SK-N-SH (cell line): Measurements from ENCODE around the gene COMMD6.

Experiments
- CTCF ChIP-seq: fragments of 200-600 bp; sonication (generic); IDR thresholded peaks from 2 replicates; pipeline ENCODE4 v1.6.1; 2017; ENCODE audit warnings: antibody characterized with exemption, mild to moderate bottlenecking, moderate library complexity
- FOXJ3 ChIP-seq: sonication (generic); formaldehyde crosslinking; IDR thresholded peaks from 2 replicates; pipeline ENCODE4 v1.5.1; 2020; ENCODE audit warnings: mild to moderate bottlenecking, missing genetic modification reagents
- NFIC ChIP-seq: IDR thresholded peaks from 2 replicates; pipeline ENCODE4 v1.4.0; 2012; ENCODE audit warnings: borderline replicate concordance
- SMC3 ChIP-seq: IDR thresholded peaks from 2 replicates; pipeline ENCODE4 v1.6.1; 2012; ENCODE audit warnings: low read depth, low read length, improper control_type of control experiment
- TCF12 ChIP-seq: IDR thresholded peaks from 2 replicates; pipeline ENCODE4 v1.4.0; 2012
- YY1 ChIP-seq: IDR thresholded peaks from 2 replicates; pipeline ENCODE4 v1.4.0; 2012; ENCODE audit warnings: low read depth, mild to moderate bottlenecking
- TF ChIP-seq, protein P1 (sequence below): IDR thresholded peaks from 2 replicates; pipeline ENCODE4 v1.4.0; 2012; ENCODE audit warnings: low read depth

- TF ChIP-seq CTCF (no peak), TCF12 (no peak), NFIC (no peak), FOXJ3 (no peak), SMC3 (no peak), YY1 (no peak)
- TF ChIP-seq, protein P1, sequence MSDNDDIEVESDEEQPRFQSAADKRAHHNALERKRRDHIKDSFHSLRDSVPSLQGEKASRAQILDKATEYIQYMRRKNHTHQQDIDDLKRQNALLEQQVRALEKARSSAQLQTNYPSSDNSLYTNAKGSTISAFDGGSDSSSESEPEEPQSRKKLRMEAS: no peak
These were observed 45.3 kb downstream of the COMMD6 start for GRCh38 chr13:75492389-75492788.
